ENCODE measurements around the gene C10orf143. TPM values are rescaled to one million over a fixed set of nuclear protein-coding genes. Genes with fewer than 3 reads are reported as not detected.

The C10orf143 gene
- polyA plus RNA-seq, 1 donor (not counting 4 experiments of a cell fraction or from before 2014, with no cell fraction given): 1.4 TPM

GRCh38 chr10:130036296-130037065 is 74.1 kb downstream of the C10orf143 start:
- dilution Hi-C loops (cut with MboI; ENCODE audit: extremely low pct_ligation_motif_present, low sequenced_read_pairs): no loop called here
- Histone ChIP-seq H3K9me3 (ENCODE audit: control insufficient read depth, low read depth, low read length) (no peaks in the 10 kb centered on the region), H3K9me1 (ENCODE audit: control insufficient read depth, extremely low read depth, insufficient read depth, low read length) (no peaks in the 10 kb centered on the region), H3K4me1 (ENCODE audit: control insufficient read depth, extremely low read depth, insufficient read depth, low read length) (no peaks in the 10 kb centered on the region), H3K4me3 (ENCODE audit: control insufficient read depth in 2 of 3, extremely low read depth in 1 of 3, insufficient read depth in 2 of 3, low read depth in 1 of 3, low read length in 3 of 3) (no peak overlapping the region), H3K79me2 (ENCODE audit: control insufficient read depth, insufficient read depth, low read length) (no peaks in the 10 kb centered on the region), H3K36me3 (ENCODE audit: control insufficient read depth in 2 of 2, extremely low read depth in 1 of 2, insufficient read depth in 2 of 2, low read length in 2 of 2) (no peaks in the 10 kb centered on the region), H3K4me2 (ENCODE audit: control insufficient read depth, extremely low read depth, insufficient read depth, low read depth, low read length) (no peak overlapping the region), H2AFZ (ENCODE audit: control insufficient read depth, low read length) (no peak overlapping the region), H3K9ac (ENCODE audit: control insufficient read depth, extremely low read depth, insufficient read depth, low read length) (no peak overlapping the region), H4K20me1 (ENCODE audit: control insufficient read depth, extremely low read depth, insufficient read depth, low read length) (no peaks in the 10 kb centered on the region), H3K27ac (ENCODE audit: control insufficient read depth, insufficient read depth, low read length) (no peak overlapping the region), H3K27me3 (ENCODE audit: control insufficient read depth, extremely low read depth, insufficient read depth, low read length) (no peaks in the 10 kb centered on the region)
- no peak for TF ChIP-seq CTCF (optimal IDR thresholded peaks at IDR 0.05 in 1 of 3, IDR thresholded peaks at IDR 0.05 in 1 of 3, conservative IDR thresholded peaks at IDR 0.05 in 1 of 3; ENCODE audit: extremely low read depth in 1 of 3, insufficient read depth in 2 of 3, low read length in 3 of 3)
- no peak for TF ChIP-seq EZH2 (IDR thresholded peaks at IDR 0.05; ENCODE audit: low read length)
- DNase-seq (ENCODE audit: low read depth, low spot score): no peak
- FAIRE-seq: no peak

DNA sequence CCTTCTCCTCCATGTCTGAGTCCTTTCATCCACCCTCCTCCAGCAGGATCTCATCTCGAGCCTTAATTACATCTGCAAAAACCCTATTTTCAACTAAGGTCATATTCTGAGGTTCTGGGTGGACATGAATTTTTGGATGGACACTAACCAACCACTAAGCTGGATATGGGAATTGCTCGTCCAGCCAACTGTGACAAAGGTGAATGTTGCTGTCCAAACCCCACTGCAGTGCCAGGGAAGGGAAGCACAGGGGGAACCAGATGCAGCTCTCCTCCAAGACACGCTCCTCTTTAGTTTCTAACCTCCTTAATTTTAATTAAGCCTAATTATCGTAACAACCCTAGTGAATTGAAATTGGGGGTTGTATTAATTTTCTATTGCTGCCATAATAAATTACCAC is 81.4 kb downstream of the C10orf143 start:
- dilution Hi-C loops (cut with MboI; ENCODE audit: extremely low pct_ligation_motif_present, low sequenced_read_pairs): no loop called here
- H3K9me3 ChIP-seq (ENCODE audit: control insufficient read depth, low read depth, low read length): peaks cover 2% of the 10 kb centered on the region
- no peak for DNase-seq (ENCODE audit: low read depth, low spot score)
- no peak overlapping the region for H2AFZ ChIP-seq (ENCODE audit: control insufficient read depth, low read length)
- no peak overlapping the region for H3K4me2 ChIP-seq (ENCODE audit: control insufficient read depth, extremely low read depth, insufficient read depth, low read depth, low read length)
- H3K27me3 ChIP-seq (ENCODE audit: control insufficient read depth, extremely low read depth, insufficient read depth, low read length): no peaks in the 10 kb centered on the region
- no peak overlapping the region for H3K4me3 ChIP-seq (ENCODE audit: control insufficient read depth in 2 of 3, extremely low read depth in 1 of 3, insufficient read depth in 2 of 3, low read depth in 1 of 3, low read length in 3 of 3)
- TF ChIP-seq EZH2 (IDR thresholded peaks at IDR 0.05; ENCODE audit: low read length): no peak
- TF ChIP-seq CTCF (optimal IDR thresholded peaks at IDR 0.05 in 1 of 3, IDR thresholded peaks at IDR 0.05 in 1 of 3, conservative IDR thresholded peaks at IDR 0.05 in 1 of 3; ENCODE audit: extremely low read depth in 1 of 3, insufficient read depth in 2 of 3, low read length in 3 of 3): no peak
- no peaks in the 10 kb centered on the region for H3K4me1 ChIP-seq (ENCODE audit: control insufficient read depth, extremely low read depth, insufficient read depth, low read length)
- FAIRE-seq: no peak
- no peaks in the 10 kb centered on the region for H3K36me3 ChIP-seq (ENCODE audit: control insufficient read depth in 2 of 2, extremely low read depth in 1 of 2, insufficient read depth in 2 of 2, low read length in 2 of 2)
- H3K27ac ChIP-seq (ENCODE audit: control insufficient read depth, insufficient read depth, low read length): no peak overlapping the region
- H3K9ac ChIP-seq (ENCODE audit: control insufficient read depth, extremely low read depth, insufficient read depth, low read length): no peak overlapping the region
- H3K9me1 ChIP-seq (ENCODE audit: control insufficient read depth, extremely low read depth, insufficient read depth, low read length): no peaks in the 10 kb centered on the region
- no peaks in the 10 kb centered on the region for H3K79me2 ChIP-seq (ENCODE audit: control insufficient read depth, insufficient read depth, low read length)
- H4K20me1 ChIP-seq (ENCODE audit: control insufficient read depth, extremely low read depth, insufficient read depth, low read length): no peaks in the 10 kb centered on the region
